HG03139 (cell line): ENCODE results near the gene COMMD10.
"Not testable (repeated sequence)": the region's sequence is repeated elsewhere in the genome, so short reads cannot be mapped to it uniquely, and the experiment has no call there.

ENCODE experiments used
- ATAC-seq: cut with Tn5 transposase; IDR thresholded peaks from one replicate; pipeline ENCODE4 v1.9.1; 2021; ENCODE audit not compliant: unreplicated experiment

The COMMD10 gene

DNA sequence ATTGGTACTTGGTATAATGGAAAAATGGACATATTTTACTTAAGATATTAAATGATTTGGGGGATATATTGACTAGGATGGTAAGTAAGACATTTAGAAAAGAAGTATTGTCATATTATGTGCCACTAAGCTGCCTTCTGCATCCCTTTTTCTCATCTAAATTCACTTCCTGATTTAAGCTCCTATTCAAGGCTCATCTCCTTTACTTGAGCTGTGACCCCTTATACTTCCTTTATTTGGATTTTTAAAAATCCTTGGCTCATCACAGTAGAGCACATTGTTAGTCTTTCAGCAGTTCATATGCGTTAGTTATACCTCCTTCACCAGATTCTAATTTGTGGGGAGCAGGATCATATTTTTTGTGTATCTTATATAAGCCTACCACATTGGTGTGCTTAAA lies 6.6 kb downstream of the COMMD10 start:
- no peak for ATAC-seq

DNA sequence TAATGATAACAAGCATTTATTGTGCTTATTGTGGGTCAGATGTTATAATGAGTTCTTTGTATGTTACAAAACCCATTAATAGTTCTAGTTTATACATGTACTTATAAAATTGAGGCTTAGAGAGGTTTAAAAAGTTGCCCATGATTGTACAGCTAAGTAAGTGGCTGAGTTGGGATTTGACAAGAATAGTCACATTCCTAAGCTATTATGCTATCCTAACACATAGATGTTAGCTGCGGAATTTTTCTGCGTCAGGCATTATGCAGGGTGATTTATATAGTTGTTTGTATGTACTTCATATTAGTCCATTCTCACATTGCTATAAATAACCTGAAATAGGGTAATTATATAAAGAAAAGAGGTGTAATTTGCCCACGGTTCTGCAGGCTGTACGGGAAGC lies 12.5 kb downstream of the COMMD10 start:
- no peak for ATAC-seq

DNA sequence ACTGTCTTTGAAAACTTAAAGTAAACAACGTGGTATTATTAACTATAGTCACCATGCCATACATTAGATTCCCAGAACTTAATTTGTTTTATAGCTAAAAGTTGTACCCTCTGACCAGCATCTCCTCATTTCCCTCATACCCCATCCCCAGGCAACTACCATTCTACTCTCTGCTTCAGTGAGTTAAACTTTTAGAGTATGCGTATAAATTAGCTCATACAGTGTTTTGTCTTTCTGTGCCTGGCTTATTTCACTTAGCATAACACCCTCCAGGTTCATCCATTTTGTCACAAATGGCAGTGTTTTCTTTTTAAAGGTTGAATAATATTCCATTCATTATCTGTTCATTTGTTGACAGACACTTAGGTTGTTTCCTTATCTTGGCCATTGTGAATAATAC lies 14.2 kb downstream of the COMMD10 start:
- no peak for ATAC-seq

DNA sequence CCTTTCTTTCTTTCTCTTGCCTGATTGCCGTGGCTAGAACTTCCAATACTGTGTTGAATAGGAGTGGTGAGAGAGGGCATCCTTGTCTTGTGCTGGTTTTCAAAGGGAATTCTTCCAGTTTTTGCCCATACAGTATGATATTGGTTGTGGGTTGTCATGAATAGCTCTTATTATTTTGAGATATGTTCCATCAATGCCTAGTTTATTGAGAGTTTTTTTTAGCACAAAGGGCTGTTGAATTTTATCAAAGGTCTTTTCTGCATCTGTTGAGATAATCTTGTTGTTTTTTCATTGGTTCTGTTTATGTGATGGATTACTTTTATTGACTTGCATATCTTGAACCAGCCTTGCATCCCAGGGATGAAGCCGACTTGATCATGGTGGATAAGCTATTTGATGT lies 20.1 kb downstream of the COMMD10 start:
- not testable (repeated sequence) for ATAC-seq

DNA sequence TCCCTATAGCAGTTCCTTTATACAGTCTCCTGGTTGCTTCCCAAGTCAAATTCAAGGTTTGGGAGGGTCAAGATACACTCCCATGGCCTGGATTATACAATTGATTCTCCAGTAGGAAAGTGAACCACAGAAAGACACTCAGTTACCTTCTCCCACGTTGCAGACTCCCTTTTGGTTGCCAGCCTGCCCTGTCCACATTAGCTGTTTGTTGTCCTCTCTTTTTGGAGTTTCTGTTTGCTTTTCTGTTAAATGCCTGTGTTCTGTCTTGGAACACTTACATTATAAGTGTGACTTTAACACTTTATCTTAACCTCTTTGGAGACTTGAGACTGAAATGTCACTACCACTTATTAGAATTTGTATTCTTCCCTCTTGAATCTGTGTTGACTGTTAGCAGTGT lies 30.3 kb downstream of the COMMD10 start:
- no peak for ATAC-seq

DNA sequence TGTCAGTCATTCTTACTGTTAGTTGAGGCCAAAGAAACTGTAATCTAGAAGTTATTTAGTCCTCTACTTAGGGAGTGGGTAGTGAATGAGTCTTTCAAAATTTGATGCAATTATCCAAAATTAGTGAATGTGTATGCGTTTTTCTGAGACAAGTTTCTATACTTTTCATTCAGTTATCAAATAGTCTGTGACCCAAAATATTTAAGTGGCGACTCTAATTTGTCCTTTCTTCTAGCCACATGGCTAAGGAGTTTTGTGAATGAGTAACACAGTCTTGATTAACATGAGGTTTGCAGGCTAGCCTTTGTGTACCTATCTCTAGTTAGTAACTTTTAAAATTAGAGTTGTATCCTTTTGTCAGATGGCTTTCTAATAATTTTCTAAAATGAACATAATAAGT lies 45.6 kb downstream of the COMMD10 start:
- no peak for ATAC-seq

DNA sequence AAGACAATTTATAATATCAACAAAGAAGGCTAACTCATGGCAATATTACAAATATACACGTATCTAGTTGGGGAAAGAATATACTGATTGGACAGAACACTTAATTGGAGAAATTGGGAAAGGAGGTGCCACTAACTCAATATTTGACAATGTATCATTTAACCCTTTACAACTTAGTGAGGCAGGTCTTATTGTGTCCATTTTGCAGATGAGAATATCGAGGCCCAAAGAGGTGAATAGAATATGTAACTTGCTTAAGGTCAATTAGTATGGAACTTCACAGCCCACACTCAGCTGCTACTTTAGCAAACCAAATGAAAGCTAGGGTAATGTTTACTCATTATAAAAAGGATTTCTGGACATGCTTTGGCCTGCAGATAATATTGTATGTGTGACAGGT lies 46.2 kb downstream of the COMMD10 start:
- ATAC-seq: no peak

DNA sequence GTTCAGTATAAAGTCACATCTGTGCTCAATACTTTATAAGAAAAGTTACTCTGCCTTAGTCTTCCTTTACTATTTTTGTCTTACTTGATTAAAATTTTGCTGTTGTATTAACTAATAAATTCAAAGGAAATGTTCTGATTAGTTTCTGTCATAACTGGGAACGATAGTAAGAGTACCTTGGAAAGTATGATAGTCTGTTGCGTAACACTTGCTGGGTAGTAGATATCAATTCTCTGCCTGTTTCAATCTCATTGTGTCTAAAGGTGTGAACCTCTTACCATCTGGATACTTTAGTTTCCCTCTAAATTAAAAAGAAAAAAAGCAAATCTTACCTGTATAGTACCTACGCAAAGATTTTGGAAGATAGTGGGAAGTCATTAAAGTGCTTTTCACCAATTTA lies 48.5 kb downstream of the COMMD10 start:
- no peak for ATAC-seq

DNA sequence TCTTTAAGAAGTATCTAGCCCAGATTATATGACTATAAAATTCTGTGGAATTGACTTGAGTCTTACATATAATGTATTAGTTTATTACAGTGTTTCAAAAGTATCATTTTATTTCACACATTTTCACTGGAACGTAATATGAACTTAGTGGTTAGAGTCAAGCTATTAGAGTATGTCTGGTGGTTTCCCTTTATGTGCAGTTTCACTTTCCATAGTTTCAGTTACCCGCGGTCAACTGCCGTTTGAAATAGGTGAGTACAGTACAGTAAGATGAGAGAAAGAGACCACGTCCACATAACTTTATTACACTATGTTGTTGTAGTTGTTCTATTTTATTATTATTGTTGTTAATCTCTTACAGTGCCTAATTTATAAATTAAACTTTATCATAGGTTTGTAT lies 50.5 kb downstream of the COMMD10 start:
- peak; percentile 98 for ATAC-seq

DNA sequence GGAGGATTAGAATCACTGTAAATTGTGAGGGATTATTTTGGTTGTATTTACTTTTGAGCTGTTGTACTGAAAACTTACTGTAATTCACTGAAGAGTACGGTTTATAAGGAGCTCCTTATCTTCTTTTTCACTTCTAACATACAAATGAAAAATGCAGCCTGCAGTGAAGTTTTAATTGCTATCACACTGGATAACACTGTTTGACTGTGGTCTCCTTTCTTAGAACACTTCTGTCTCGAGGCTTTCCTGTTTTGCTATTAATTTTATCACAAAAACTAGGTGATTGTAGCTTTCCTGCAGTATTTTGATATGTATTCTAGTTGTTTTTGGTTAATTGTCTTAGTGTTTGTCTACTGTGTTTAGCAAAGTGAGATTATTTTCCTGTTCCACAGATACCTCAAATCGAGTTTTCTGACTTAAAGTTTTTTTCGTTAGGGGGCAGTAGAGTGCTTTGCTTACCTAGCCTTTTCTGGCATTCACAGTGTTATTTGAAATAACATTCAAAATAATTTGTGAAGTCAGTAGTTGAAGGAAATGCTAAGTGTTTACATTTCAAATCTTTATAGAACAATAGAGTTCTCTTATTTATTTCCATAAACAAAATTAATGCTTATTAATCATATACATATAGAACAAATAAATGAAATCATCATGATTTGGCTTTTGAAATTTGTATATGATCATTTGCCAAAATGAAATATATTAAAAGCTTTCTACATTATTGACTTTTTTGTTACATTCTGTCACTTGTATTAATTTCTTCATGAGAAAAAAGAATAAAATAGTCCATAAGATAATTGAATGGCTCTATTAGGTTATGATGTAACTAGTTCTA lies 52.9 kb downstream of the COMMD10 start:
- ATAC-seq: no peak

DNA sequence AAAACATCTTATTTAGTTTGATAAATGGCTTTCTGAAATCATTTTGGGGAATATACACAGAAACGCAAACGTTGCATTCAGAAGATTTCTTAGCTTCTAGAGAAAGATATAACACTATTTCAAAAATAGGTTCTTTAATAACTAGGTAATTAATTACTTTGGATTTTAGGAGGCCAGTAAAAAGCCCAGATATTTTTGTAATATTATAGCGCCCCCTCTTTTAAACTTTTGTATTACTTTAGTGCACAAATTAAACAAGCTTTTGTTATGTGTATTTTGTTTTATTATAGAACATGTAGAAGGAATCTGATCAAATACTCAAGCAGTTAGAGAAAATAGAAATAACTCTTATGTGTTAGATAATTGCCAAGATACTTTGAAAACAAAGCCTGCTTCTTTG lies 57.7 kb downstream of the COMMD10 start:
- no peak for ATAC-seq

DNA sequence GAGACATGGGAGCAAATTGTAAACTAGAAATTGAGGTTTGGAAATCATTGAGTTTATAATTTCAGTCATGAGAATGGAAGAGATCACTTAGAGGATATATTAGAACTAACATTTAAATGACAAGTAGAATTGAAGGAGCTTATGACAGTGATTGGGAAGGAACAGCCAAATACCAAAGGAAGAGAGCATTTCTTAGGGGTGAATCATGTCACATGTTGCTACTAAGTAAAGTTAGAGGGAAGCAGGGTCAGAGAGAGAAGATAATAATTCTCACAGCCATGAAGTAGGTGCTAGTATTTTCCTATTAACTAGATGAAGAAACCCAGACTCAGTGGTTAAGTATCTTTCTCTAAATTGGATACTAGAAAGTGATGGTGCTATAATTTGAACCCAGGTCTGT lies 59.3 kb downstream of the COMMD10 start:
- no peak for ATAC-seq

DNA sequence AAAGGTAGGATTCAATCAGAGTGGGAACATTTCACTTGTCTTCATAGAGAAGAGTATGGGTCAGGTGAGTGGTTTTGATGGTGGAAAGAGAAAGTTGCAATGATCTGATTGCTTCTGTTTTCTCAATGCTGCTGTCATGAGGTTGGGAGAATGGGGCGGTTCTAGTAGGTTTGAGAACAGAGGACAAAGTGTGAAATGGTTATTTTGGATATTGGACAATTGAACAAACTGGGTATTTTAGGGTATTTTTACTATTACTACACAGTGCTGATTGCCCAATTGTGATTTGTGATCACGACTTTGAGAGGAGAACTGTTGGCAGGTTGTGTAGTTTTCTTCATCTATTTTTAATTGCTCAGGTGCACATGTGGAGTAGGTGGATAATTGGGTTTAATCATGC lies 60.2 kb downstream of the COMMD10 start:
- no peak for ATAC-seq

DNA sequence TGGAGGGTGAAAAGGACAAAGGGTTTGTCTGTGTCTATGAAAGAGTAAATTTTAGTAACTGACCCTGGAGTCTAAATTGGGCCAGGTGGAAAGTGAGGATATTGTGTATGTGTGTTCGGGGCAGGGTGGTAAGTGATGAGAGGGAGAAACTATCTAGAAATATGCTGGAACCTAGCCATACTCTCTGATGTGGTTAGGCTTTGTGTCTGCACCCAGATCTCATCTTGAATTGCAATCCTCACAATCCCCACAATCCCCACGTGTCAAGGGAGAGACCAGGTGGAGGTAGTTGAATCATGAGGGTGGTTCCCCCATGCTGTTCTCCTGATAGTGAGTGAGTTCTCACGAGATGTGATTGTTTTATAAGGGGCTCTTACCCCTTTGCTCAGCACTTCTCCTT lies 60.6 kb downstream of the COMMD10 start:
- ATAC-seq: no peak

DNA sequence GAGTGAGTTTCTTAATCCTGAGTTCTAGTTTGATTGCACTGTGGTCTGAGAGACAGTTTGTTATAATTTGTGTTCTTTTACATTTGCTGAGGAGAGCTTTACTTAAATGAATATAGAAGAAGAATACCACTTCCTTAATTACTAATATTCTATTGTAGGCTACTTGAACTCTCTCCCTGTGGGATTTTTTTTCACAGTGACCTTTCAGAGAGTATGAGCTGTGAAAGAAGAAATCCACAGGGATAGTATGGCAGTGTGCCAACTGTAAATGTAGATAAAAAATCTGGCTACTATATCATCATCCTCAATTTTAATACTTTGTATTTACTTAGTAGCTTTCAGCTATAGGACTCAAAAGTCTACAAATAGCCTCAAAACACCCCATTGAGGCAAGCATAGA lies 67.3 kb downstream of the COMMD10 start:
- ATAC-seq: no peak

DNA sequence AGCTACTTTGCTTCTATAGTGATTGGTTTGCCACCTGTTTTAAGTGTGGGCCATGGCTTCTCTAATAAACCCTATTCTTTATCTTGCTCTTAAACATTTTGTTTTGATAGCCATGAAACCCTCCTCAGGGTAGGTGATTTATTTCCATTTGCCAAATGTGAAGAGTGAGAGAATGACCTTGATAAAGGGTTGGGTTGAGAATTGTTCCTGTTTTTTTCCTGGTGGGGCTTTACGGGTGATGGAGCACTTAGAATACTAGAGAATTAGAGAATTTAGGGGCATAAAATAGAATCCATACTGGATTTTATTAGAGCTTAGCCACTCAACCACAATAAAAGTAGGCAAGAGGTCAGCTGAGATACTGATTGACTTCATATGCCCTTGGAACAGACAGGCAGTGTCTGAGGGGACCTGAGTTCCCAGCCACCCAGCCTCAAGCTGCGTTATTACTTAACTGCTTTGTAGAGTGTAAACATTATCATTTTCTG lies 68.9 kb downstream of the COMMD10 start:
- no peak for ATAC-seq

DNA sequence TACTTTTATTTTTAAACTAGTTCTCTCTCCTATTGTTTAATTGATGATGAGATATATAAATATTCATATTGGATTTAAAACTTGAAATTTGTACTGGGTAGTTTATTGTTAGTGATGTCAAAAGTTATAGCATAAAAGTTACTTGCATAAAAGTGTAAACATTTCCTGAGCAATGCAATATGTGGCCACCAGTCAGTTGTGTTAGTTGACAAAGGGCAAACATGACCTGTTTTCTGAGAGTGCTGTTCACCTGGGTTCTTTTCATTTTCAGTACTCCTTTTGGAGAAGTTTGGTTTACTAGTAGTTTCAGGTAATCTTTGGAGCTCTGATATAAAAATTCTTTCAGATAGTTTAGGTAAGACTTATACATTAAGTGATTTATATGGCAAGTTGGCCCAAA lies 69.4 kb downstream of the COMMD10 start:
- no peak for ATAC-seq

DNA sequence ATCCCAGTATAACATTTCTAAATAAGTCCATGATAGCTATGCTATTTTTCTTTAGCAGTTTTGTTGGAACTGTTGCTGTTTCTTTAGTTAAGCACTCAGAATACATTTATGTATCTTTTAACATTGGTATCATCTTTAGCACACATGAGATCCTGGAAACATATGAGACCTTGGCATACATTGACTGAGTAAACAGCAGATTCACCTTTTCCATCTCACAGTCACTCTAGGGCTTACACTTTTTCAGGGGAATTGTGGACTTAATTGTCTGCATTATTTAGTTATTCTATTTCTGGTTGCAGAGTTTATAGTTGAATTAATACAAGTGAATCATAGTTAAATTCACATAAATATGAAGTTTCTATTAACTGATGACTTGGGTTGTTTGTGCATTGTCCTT lies 70.1 kb downstream of the COMMD10 start:
- no peak for ATAC-seq

DNA sequence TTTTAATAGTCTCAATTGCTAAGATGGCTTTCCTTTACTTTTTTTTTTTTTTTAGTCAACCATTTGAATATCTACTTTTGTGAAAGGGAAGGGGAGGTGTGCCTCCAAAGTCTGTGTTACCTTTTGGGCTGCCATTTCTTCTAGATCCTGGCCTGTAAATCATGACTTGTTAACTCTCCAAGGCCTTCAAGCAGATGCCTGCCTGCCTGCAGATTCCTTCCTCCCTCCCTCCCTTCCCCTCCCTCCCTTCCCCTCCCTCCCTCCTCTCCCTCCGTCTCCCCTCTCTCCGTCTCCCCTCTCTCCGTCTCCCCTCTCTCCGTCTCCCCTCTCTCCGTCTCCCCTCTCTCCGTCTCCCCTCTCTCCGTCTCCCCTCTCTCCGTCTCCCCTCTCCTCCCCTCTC lies 73.1 kb downstream of the COMMD10 start:
- ATAC-seq: no peak

DNA sequence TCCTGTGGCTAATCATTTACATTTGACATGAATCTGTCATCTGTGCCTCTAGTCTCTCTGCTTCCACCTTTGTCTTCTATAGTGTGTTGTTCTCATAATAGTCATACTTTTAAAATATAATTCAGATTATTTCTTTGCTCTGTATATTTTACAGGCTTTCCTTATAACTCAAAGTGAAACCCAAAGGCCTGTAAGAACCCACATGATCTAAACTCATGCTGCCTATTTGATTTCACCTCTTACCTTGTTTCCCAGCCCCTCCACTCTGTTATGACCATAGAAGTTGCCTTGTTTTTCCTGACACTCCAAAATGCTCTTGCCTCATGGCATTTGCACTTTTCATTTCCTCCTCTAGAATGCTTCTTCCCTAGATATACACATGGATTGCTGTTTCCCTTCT lies 74.2 kb downstream of the COMMD10 start:
- ATAC-seq: no peak

DNA sequence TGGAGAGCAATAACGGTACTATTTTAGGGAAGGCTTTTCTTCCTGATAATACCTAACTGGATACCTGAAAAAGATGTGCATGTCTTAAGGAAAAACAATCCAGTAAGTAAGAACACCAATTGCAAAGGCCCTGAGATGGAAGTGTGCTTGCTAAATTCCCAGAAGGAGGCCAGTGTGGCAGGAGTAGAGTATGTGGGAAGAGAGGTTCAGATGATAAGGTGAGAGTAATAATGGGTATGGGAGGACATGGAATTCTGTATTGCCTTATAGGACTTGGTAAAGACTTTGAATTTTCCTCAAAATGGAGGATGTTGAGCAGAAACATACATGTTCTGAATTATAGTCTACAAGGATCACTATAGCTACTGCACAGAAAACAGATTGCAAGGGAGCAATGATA lies 89.3 kb downstream of the COMMD10 start:
- ATAC-seq: no peak

DNA sequence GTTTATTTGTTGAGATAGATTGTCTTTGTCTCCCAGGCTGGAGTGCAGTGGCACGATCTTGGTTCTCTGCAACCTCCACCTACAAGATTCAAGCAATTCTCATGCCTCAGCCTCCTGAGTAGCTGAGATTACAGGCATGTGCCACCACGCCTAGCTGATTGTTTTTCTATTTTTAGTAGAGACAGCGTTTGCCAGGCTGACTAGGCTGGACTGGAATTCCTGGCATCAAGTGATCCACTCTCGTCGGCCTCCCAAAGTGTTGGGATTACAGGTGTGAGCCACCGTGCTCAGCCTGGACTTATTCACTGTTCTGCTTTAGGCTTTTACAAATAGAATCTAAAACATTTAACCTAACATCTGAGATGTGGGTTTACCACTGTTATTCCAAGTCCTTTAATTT lies 91.3 kb downstream of the COMMD10 start:
- ATAC-seq: no peak

DNA sequence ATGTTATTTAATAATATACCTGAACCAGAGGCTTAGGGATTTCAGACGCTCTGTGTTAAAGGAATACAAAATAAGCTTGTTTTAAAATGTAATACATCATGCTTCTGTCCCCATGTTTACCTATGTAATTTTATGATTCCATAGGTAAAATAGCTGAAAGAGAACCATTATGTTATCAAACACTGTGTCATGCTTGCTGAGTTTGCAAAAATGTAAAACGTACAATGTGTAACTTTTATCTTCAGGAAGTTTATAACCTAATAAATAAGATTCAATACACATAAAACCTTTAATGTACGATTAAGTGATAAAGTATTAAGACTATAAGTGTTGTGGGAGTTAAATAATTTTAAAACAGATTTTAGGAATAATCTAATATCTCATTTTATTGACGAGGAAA lies 94.1 kb downstream of the COMMD10 start:
- ATAC-seq: no peak
